GM23338 (cell line): ENCODE measurements around the gene RGS6.

Experiments
- CTCF ChIP-seq, 2 experiments: fragments of 200-600 bp in 1 of 2; sonication (generic) in 1 of 2; conservative IDR thresholded peaks; 2 replicates each; pipeline versions ENCODE4 v1.5.1 to v1.6.1; 2016 to 2017; ENCODE audit warnings: antibody characterized with exemption in 2 of 2, low read depth in 2 of 2, mild to moderate bottlenecking in 2 of 2, moderate library complexity in 1 of 2
- EZH2 ChIP-seq: fragments of 200-600 bp; sonication (generic); IDR thresholded peaks from one replicate; pipeline ENCODE4 v1.8.0; 2017; ENCODE audit warnings: antibody characterized with exemption, mild to moderate bottlenecking, low read depth; ENCODE audit not compliant: unreplicated experiment
- EZH2phosphoT487 ChIP-seq: fragments of 200-600 bp; sonication (generic); IDR thresholded peaks from one replicate; pipeline ENCODE4 v1.8.1; 2018; ENCODE audit warnings: antibody characterized with exemption; ENCODE audit not compliant: unreplicated experiment
- NANOG ChIP-seq: IDR thresholded peaks from 2 replicates; pipeline ENCODE4 v1.6.1; 2016; ENCODE audit warnings: antibody characterized with exemption, borderline replicate concordance
- POLR2AphosphoS5 ChIP-seq: IDR thresholded peaks from 2 replicates; pipeline ENCODE4 v1.6.1; 2016; ENCODE audit warnings: antibody characterized with exemption, low read depth

- TF ChIP-seq CTCF (conservative IDR thresholded peaks at IDR 0.05; ENCODE audit: low read depth in 2 of 2) (no peak), EZH2 (no peak), EZH2phosphoT487 (no peak), NANOG (no peak), POLR2AphosphoS5 (no peak)
Measured at GRCh38 chr14:72401632-72402376, 469.6 kb downstream of the RGS6 start.
